Ovary (tissue), 3 donors: ENCODE measurements around the gene USP31.

Experiments
- EP300 ChIP-seq: sonication (generic); formaldehyde crosslinking; IDR thresholded peaks from one replicate; pipeline ENCODE4 v1.6.1; 2017; ENCODE audit warnings: antibody characterized with exemption
- TF ChIP-seq, protein P1 (sequence below), 3 donors: fragments of 450-650 bp in 2 of 3; fragments of 200-600 bp in 1 of 3; IDR thresholded peaks; one replicate each; pipeline versions ENCODE4 v1.5.1 to v1.8.0; 2016 to 2022; ENCODE audit warnings: antibody characterized with exemption in 3 of 3, mild to moderate bottlenecking in 1 of 3
- donor health status: DM: no; HTN: no; CAD: no.

DNA sequence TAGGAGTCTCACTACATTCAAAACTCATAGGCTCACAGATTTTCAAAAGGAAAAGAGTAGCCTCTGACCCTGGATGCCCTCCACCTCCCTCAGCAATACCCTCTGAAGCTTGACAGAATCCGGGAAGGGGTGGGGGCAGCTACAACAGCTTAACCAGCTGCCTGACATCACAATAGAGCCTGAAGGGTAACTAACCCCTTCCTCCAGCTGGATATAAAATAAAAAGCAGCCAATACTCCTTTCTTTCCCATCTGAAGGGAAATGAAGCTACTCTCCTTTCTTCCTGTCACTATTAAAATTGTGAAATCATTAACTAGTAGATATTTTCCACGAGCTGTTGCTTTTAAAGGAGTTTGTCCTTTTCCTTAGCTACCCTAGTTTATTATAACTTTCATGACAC, 24.0 kb downstream of the USP31 start:
- TF ChIP-seq EP300 = no peak
- TF ChIP-seq, protein P1, sequence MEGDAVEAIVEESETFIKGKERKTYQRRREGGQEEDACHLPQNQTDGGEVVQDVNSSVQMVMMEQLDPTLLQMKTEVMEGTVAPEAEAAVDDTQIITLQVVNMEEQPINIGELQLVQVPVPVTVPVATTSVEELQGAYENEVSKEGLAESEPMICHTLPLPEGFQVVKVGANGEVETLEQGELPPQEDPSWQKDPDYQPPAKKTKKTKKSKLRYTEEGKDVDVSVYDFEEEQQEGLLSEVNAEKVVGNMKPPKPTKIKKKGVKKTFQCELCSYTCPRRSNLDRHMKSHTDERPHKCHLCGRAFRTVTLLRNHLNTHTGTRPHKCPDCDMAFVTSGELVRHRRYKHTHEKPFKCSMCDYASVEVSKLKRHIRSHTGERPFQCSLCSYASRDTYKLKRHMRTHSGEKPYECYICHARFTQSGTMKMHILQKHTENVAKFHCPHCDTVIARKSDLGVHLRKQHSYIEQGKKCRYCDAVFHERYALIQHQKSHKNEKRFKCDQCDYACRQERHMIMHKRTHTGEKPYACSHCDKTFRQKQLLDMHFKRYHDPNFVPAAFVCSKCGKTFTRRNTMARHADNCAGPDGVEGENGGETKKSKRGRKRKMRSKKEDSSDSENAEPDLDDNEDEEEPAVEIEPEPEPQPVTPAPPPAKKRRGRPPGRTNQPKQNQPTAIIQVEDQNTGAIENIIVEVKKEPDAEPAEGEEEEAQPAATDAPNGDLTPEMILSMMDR (IDR thresholded peaks at IDR 0.05) = no peak
